SK-N-SH (cell line): ENCODE measurements around the gene CCDC32. TPM values are rescaled to one million over a fixed set of nuclear protein-coding genes. Genes with fewer than 3 reads are reported as not detected.

Experiments used
- CTCF ChIA-PET: fragments of 300-600, 350-600 bp; formaldehyde crosslinking; extraction: SDS; loops from one replicate; lab custom pipeline; 2021; lab: Yijun Ruan, JAX
- POLR2A ChIA-PET: fragments of 350-600 bp; sonication (Branson Sonifier 250); formaldehyde crosslinking; extraction: SDS; loops from one replicate; lab custom pipeline; 2020; ENCODE audit warnings: antibody characterized with exemption, inconsistent platforms; lab: Yijun Ruan, JAX
- DNase-seq: peaks from one replicate; pipeline ENCODE4 v3.0.0; 2012
- H2AFZ ChIP-seq: fragments of 200-600 bp; sonication (generic); 2 replicates; pipeline ENCODE4 v1.8.1; 2016; ENCODE audit warnings: antibody characterized with exemption, mild to moderate bottlenecking, low read depth
- H3F3A ChIP-seq: fragments of 200-600 bp; sonication (generic); replicated peaks from 2 replicates; pipeline ENCODE3; 2016; ENCODE audit warnings: antibody characterized with exemption, mild to moderate bottlenecking; ENCODE audit not compliant: insufficient read depth
- H3K27ac ChIP-seq, 2 experiments: fragments of 200-500 bp in 1 of 2; fragments of 200-600 bp in 1 of 2; sonication (Bioruptor generic) in 1 of 2; sonication (generic), shearing (Covaris generic) in 1 of 2; 2 replicates each; pipeline versions ENCODE4 v1.5.1 to v1.6.1; 2014 to 2016; ENCODE audit warnings: low read depth in 2 of 2, inconsistent platforms in 1 of 2, low read length in 1 of 2, mild to moderate bottlenecking in 1 of 2, mixed read lengths in 1 of 2
- H3K27me3 ChIP-seq: fragments of 200-600 bp; sonication (generic), shearing (Covaris generic); 2 replicates; pipeline ENCODE4 v1.6.1; 2016; ENCODE audit warnings: mixed run types; ENCODE audit not compliant: insufficient read depth
- H3K36me3 ChIP-seq, 2 experiments: fragments of 200-500 bp in 1 of 2; fragments of 200-600 bp in 1 of 2; sonication (Bioruptor generic) in 1 of 2; sonication (generic) in 1 of 2; replicated peaks in 1 of 2; 2 replicates each; pipeline versions ENCODE3 to v1.5.1; 2014 to 2016; ENCODE audit warnings: low read length in 1 of 2, mild to moderate bottlenecking in 1 of 2; ENCODE audit not compliant: insufficient read depth in 2 of 2, control insufficient read depth in 1 of 2
- H3K4me1 ChIP-seq, 2 experiments: fragments of 200-500 bp in 1 of 2; fragments of 200-600 bp in 1 of 2; sonication (Bioruptor generic) in 1 of 2; sonication (generic), shearing (Covaris generic) in 1 of 2; 2 replicates each; pipeline versions ENCODE4 v1.5.1 to v1.6.1; 2014 to 2016; ENCODE audit warnings: low read depth in 1 of 2, low read length in 1 of 2, mixed run types in 1 of 2; ENCODE audit not compliant: insufficient read depth in 2 of 2, control insufficient read depth in 1 of 2
- H3K4me2 ChIP-seq: fragments of 200-600 bp; sonication (generic), shearing (Covaris generic); 2 replicates; pipeline ENCODE4 v1.6.1; 2017; ENCODE audit warnings: mixed run types
- H3K4me3 ChIP-seq, 2 experiments: fragments of 200-500 bp in 1 of 2; fragments of 200-600 bp in 1 of 2; sonication (Bioruptor generic) in 1 of 2; sonication (generic), shearing (Covaris generic) in 1 of 2; 2 replicates each; pipeline versions ENCODE4 v1.5.1 to v1.8.1; 2014 to 2016; ENCODE audit warnings: low read depth in 2 of 2, inconsistent platforms in 1 of 2, low read length in 1 of 2, mild to moderate bottlenecking in 1 of 2, mixed read lengths in 1 of 2, moderate library complexity in 1 of 2
- H3K79me2 ChIP-seq: fragments of 200-600 bp; sonication (generic); 2 replicates; pipeline ENCODE4 v1.8.1; 2017; ENCODE audit warnings: mild to moderate bottlenecking; ENCODE audit not compliant: insufficient read depth
- H3K9ac ChIP-seq: fragments of 200-600 bp; sonication (generic); 2 replicates; pipeline ENCODE4 v1.6.1; 2017; ENCODE audit warnings: mixed run types
- H3K9me2 ChIP-seq: fragments of 200-600 bp; sonication (generic); 2 replicates; pipeline ENCODE4 v1.6.1; 2017; ENCODE audit warnings: mixed run types
- H3K9me3 ChIP-seq: fragments of 200-600 bp; sonication (generic); 2 replicates; pipeline ENCODE4 v1.6.1; 2017; ENCODE audit warnings: mixed run types, mild to moderate bottlenecking, moderate library complexity
- H4K20me1 ChIP-seq: fragments of 200-600 bp; sonication (generic); 2 replicates; pipeline ENCODE4 v1.6.1; 2017; ENCODE audit warnings: mild to moderate bottlenecking, mixed run types; ENCODE audit not compliant: insufficient read depth
- GATA2 ChIP-seq: sonication (generic); formaldehyde crosslinking; IDR thresholded peaks from 2 replicates; pipeline ENCODE4 v1.5.0; 2020; ENCODE audit warnings: mild to moderate bottlenecking, missing genetic modification reagents
- POLR2AphosphoS5 ChIP-seq: IDR thresholded peaks from 2 replicates; pipeline ENCODE4 v1.6.1; 2012; ENCODE audit warnings: low read depth, low read length
- REST ChIP-seq: IDR thresholded peaks from 2 replicates; pipeline ENCODE4 v1.6.1; 2012; ENCODE audit warnings: mild to moderate bottlenecking, low read depth, low read length, moderate library complexity
- TAF1 ChIP-seq: IDR thresholded peaks from 2 replicates; pipeline ENCODE4 v1.6.1; 2012; ENCODE audit warnings: low read depth, mild to moderate bottlenecking, low read length, moderate library complexity, borderline replicate concordance
- USF1 ChIP-seq: IDR thresholded peaks from 2 replicates; pipeline ENCODE4 v1.4.0; 2012; ENCODE audit warnings: low read depth, borderline replicate concordance
- USF2 ChIP-seq: fragments of 150-350 bp; IDR thresholded peaks from 2 replicates; pipeline ENCODE4 v1.6.1; 2017; ENCODE audit warnings: antibody characterized with exemption, low read length, low read depth, borderline replicate concordance
- WGBS: methylation state at CpG from one replicate; pipeline ENCODE4 v1.1.6; 2017; ENCODE audit warnings: low lambda C conversion rate; 5-methylcytosine and 5-hydroxymethylcytosine counted together
- polyA plus RNA-seq, 3 experiments: library from polyadenylated mRNA; depleted of rRNA; stranded (reverse); fragments of >200 nt; gene quantifications; 2 replicates each; pipeline ENCODE4 v1.2.3, GENCODE V29; 2012

The CCDC32 gene
- polyA plus RNA-seq, 1 of the 3 experiments (the other 2 are of a cell fraction): 7.4 TPM

GRCh38 chr15:40534371-40534770 is 30.5 kb downstream of the CCDC32 start:
- 81% methylated on average over 5 of the region's 5 CpGs for WGBS
- POLR2A ChIA-PET: no interaction called here
- no peak for DNase-seq
- TF ChIP-seq TAF1 (no peak), POLR2AphosphoS5 (no peak)
- H3K27ac ChIP-seq: no peak overlapping the region
- no peaks in the 10 kb centered on the region for H3F3A ChIP-seq
- no peaks in the 10 kb centered on the region for H3K79me2 ChIP-seq
- no peak overlapping the region for H2AFZ ChIP-seq
- no peak overlapping the region for H3K9ac ChIP-seq
- no peaks in the 10 kb centered on the region for H3K36me3 ChIP-seq
- no peaks in the 10 kb centered on the region for H4K20me1 ChIP-seq
- no peak overlapping the region for H3K4me2 ChIP-seq
- CTCF ChIA-PET: interaction anchor here (2.5 kb wide), 1 partner anchor 15 kb away, joined by 14 read pairs; no protein-coding TSS in a partner anchor
- no peaks in the 10 kb centered on the region for H3K27me3 ChIP-seq
- H3K9me3 ChIP-seq: no peaks in the 10 kb centered on the region
- H3K4me1 ChIP-seq: peaks cover 0 to 4% of the 10 kb centered on the region in 2 experiments; a peak in 2 of 4 replicates
- no peak overlapping the region for H3K4me3 ChIP-seq
- H3K9me2 ChIP-seq: no peaks in the 10 kb centered on the region

- Histone ChIP-seq H3K4me3 (no peak overlapping the region), H3K4me2 (no peak overlapping the region), H3K36me3 (no peaks in the 10 kb centered on the region), H3K27ac (no peak overlapping the region), H3K9me3 (no peaks in the 10 kb centered on the region), H3K27me3 (no peaks in the 10 kb centered on the region), H3F3A (no peaks in the 10 kb centered on the region), H3K9me2 (no peaks in the 10 kb centered on the region), H3K9ac (no peak overlapping the region), H4K20me1 (no peaks in the 10 kb centered on the region)
- ChIA-PET CTCF (interaction anchor here (1.4 to 2.5 kb wide), 2 partner anchors 14 kb away, joined by 4 to 14 read pairs; no protein-coding TSS in a partner anchor), POLR2A (no interaction called here)
- 85% methylated on average over 4 of the region's 4 CpGs for WGBS
- no peak for DNase-seq
- TF ChIP-seq USF1 (no peak), GATA2 (CRISPR knock-in tag) (no peak), REST (no peak), USF2 (no peak)
- TF ChIP-seq, all 33 proteins: peak for 0
- Histone ChIP-seq H3K79me2 (no peaks in the 10 kb centered on the region), H2AFZ (no peak overlapping the region), H3K4me1 (no peaks in the 10 kb centered on the region; a peak in 2 of 4 replicates)
Measured at GRCh38 chr15:40533763-40534364, 31.0 kb downstream of the CCDC32 start.
